Stimulated activated CD4-positive, alpha-beta T cell treated with anti-CD3 and anti-CD28 coated beads, Interleukin-4, amount 100 ng/mL, for 4 hours (primary cell): ENCODE measurements around the gene MAPK8.
A peak's percentile ranks its signal among the peaks of the same experiment; 100 is the strongest.

Experiments
- DNase-seq, 2 experiments: peaks; one replicate each; pipeline ENCODE4 v3.0.0-alpha.2; 2020

Gene MAPK8

DNA sequence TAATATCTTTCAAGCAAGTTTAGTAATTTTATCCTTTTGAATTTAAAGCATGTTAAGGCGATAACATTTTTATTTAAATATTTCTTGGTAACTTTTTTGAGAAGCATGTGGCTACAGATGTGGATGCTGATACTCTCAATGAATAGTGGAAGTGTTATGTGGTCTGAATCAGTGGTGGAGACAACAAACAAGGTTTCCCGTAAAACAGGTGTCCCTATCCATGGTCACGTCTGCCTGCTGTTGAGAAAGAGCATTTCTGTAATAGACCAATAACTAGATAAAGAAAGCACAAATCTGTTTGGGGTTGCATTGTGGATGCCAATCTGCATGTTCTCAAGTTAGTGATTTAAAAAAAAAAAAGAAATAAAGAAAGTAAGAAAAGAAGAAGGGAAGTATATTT, 13.9 kb upstream of the MAPK8 start:
- no peak for DNase-seq

DNA sequence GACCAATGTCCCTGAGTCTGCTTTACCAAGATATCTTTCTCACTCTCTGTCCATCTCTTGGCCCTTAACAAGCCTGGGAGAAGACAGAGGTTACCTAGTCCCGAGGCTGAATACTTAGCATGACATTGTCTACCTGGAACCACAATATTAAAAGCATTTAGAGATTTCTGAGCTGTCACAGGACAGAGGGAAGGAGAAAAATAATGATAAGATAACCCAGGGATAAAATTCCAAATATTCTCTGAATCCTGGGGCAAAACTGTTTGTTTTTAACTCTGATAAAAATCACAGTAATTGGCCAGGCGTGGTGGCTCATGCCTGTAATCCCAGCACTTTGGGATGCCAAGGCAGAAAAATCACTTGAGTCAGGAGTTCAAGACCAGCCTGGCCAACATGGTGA, 12.0 kb upstream of the MAPK8 start:
- DNase-seq = no peak

DNA sequence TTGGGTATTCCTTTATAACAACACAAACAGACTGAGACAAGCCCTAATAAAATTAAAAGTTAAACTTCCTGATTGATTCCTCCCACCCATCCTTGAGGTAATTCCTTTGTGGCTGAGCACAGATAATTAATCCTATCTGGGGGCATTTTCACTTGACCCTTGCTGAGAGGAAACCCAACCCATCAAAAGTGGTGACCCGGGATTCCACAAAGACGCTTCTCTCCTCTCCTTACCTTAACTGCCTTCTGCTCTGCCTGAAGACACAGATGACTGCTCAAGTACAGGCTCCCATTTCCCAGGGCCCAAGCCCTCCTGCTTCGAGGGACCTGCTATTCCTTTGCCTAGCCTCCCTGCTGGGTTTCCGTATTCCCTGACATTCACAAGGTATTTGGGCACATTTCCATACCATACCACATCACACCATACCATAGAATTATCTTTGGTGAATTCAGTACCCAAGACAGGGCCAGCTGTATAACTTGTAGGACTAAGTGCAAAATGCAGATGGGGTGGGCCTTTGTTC, 9.8 kb upstream of the MAPK8 start:
- no peak for DNase-seq

DNA sequence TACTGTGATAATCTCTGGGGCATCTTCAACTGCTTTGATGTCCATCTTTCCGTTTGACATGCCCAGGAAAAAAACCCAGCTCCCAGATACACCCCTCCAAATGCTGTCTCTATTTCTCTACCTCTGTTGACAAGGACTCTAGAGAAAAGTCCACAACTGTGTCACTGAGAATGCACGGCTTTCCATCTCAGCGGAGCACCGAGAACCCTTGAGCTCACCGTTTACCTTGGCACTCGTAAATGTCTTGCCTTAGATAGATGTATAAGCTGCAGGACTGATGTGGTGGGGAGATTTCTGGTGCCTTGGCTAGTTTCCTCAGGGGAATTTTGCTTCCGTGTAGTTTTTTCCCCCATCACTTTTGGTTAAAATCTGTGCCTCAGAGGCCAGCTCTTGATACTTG, 7.4 kb upstream of the MAPK8 start:
- DNase-seq = no peak

DNA sequence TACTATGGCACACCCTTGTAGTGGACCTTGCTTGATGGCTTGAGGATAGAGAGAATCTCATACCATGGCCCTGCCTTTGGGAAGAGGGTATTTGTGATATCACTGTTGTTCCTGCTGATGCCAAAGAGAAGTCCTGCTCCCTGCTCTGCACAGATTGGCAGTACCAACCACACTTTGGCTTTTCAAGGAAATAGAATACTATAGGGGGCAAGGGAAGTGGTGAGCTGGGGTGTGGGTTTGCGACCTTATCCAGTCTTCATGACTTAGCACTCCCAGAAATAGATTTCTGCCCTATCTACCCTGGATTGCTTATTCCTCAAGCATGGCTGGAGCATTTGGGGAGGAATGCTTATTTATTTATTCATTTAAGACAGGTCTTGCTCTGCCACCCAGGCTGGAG, 6.8 kb upstream of the MAPK8 start:
- DNase-seq = no peak

DNA sequence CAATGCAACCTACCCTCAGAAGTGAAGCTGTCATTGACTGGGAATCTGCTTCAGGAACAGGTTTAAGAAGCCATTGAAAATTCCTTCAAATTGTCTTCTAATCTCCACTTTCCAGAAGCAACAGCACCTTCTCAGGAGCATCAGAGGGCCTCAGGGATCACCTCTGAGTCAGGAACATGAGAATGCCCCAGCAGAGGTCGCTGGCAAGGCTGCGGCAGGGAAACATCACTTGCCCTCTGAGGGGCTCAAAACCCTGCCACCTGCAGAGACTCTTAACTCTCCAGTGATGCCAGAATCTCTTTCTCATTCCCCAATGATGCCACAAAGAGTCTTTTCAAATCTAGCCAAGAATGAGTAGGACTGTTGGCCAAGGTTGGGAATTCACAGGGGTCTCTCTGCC, 5.9 kb upstream of the MAPK8 start:
- no peak for DNase-seq

DNA sequence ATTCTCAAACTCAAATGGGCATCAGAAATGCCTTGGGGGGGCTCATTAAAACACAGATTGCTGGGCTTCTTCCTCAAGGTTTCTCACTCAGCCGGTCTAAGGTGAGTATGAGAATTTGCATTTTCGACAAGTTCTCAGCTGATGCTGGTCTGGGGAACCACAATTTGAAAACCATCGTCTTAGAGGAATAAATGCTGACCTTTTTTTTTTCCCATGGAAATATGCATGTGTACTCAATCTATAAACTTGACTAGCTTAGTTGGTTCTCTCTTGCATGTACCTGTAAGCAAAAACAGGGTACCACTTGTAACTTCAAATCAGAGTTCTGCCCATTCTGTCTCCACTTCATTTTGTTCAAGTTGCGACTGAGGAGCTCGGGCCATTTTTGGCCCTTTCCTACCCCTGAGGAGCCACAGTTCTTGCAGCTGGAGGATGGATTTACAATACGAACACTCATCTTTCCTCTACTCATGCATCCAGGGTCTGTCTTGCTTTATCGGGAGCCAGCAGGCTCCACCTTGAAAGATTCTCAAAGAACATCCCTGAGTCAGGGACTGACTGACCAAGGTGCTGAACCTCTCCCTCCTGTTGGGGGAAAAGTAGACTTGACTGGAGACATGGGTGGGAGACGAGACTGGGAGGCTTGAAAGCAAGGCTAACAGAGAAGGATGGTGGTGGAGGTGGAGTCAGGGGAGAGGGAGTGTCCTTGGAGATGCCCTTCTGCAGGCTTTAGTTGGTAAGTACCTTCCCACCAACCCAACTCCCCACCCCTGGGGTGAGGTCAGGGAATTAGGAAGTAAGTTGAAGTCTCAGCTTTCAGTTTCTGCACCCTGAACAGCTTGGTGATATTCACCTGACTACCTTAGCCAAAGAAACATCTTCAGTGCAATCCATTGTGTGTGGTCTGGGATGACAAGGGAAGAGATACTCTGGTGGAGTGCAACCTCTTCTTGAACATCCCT, 3.7 kb upstream of the MAPK8 start:
- no peak for DNase-seq

DNA sequence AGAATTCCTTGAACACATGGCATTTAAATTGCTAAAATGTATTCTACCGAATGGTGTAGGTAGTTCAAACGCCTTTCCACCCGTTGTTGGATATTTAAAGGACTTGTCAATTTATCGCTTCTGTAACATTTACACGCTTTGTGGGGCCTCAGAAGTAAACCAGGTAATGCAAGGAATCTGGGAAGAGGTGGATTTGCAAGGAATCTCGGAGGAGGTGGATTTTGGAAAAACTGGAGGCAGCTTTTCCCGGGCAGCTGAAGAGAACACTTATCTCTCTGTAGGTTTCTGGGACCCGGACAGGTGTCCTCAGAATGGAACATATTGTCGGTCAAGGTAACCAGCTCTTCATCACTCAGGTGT, 592 bp upstream of the MAPK8 start:
- no peak for DNase-seq

DNA sequence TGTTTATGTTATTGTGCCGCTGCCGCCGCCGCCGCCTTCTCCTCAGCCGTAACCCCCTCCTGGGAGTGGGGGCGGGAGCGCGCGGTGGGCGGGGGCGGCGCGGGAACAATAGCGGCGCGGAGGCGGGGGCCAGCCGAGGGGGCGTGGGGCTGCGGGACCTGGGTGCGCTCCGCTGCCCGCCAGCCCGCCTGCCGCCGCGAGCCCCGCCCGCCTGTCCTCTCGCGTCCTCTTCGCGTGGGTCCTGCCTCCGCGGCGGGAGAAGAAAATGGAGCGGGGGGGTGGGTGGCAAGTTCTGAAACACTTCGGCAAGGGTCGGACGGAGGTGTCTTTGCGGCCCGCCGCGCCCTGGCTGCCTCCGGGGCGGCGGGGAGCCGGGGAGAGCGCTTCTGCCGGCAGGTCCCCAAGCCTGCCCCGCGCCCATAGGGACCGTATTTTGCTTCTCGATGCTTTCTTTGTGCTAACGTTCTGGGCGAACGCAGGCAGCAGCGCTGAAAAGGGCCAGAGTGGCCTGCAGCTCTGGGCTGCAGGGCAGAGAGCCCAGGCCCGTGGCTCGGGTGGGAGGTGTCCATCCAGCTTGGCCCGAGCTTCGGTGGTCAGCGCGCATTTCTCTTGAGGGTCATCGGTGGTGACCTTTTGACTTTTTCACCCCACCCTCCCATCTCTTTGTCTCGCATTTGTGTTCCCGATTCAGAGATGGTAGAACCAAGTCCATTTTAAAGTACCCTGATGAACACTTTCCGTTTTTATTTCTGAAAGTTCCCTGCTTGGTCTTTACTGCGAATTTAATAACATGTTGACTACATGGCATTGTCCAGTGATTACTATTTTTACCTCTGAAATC, 613 bp downstream of the MAPK8 start:
- DNase-seq = peak; percentile 59 to 71

DNA sequence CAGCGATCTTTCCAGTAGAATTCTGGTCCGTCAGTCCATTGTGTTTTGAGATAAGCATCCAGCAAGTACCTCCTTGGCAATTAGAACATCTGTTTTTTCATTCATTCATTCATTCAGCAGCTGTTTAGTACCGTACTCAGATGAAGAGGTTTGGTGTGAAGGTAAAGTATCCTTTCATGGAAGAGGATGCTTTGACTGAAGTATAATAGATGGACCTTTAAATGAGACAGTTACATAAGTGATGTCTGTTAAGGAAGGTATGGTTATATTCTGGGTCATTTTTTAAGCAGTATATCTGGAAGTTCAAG, 1.2 kb downstream of the MAPK8 start:
- DNase-seq = no peak

DNA sequence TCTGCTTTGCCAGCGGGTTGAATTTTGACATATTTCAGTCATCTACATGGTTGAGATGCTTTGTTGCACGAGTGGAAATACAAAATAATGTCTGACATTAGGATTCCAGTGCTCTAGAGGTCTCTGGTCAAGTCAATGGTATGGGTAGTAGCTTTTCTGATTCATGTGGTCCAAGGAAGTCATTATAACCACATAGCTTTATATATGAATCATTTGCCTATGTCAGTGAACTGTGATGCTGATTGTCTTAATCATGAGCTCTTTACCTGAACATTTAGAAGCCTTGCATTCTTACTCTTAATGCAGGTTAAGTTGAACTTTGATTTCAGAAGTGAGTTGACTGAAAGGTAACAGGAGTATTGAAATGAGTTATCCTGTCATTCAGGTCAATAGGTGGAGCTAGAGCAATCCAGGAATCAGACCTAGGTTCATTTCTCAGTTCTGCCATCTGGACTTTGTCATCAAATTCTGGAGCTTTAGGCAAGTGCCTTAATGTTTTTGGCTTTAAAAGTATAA, 3.3 kb downstream of the MAPK8 start:
- no peak for DNase-seq

DNA sequence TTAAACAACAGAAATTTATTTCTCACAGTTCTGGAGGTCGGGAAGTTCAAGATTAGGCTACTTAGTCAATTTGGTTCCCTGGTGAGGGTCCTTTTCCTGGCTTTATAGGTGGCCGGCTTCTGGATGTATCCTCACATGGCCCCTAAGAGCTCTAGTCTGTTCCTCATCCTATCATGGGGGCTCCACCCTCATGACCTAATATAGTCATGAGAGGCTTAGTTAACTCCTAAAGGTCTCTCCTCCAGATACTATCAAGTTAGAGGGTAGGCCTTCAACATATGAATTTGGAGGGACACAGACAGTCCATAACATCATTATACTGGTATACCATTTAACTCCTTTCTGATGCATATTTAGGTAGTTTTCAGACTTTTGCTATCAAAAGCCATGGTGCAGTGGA, 7.6 kb downstream of the MAPK8 start:
- no peak for DNase-seq

DNA sequence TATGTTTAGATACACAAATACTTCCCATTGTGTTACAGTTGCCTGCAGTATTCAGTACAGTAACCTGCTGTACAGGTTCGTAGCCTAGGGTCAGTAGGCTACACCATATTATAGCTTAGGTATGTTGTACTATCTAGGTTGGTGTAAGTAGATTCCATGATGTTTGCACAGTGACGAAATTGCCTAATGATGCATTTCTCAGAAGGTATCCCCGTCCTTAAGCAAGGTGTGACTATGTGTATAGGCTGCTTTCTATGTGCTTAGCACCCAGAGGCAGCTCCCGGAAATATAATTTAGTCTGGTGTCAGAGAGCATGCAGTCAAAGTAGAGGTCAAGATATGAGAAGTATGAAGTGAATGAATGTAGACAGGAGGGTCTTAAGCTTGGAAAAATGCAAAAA, 9.8 kb downstream of the MAPK8 start:
- DNase-seq = no peak

DNA sequence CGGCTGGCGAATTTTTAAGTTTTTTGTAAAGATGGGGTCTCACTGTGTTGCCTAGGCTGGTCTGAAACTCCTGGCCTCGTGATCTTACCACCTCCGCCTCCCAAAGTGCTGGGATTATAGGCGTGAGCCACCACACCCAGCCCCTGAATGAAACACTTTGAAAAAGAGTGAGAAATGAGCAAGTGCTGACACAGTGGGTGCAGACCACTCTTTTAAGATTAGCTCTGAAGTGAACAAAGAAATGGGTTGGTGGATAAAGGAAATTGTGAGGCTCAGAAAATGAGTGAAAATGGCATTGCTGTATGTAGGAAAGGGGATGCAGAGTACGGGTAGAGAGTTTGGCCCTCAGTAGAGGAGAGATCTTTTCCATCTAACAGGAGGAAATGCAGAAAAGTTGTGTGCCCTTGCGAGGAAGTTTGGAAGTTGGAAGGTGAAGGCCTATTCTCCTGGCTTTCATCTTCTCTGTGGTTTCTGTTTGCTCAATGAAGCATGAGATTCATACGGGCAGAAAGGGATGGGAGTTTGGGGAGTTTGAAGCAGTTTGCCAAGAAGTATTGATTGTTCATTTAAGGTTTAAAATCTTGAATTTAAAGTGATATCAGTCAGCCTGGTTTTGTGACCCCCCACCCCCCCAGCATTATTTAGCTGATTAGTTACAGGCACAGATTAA, 11.0 kb downstream of the MAPK8 start:
- no peak for DNase-seq

DNA sequence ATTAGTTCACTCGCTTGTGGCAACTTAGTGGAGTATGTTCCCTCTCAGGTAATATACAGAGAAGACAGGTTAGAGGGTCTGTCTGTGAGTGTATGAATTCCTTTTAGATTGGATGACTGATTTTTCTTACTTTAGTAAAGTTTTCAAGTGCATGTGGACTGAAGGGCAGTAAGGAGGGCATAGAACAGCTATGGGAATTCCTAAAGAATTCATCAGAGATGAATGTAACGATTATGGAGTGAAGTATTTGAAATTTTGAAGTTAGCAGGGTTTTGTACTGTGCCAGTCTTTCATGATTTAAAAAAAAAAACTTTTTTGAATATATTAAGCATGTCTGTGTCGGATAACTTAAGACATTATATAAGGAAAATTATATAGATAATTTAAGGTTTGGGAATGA, 15.5 kb downstream of the MAPK8 start:
- no peak for DNase-seq

DNA sequence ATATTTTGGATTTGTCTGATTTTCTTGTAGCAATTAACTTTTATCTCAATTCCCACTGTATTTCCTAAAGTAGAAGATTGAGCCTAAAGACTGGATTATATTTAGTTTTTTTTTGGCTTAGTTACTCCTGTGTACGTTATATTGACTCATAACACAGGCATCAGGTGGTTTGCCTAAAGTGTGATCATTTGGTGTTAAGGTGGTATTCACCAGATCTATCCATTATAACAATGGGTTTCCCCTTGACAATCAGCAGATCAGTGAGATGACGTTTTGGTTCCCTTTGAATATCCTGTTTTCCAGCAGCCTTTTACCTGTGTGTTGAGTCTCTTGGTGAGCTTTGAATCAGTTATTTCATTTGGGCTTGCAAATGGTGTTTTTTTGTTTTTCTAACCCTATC, 18.1 kb downstream of the MAPK8 start:
- no peak for DNase-seq

DNA sequence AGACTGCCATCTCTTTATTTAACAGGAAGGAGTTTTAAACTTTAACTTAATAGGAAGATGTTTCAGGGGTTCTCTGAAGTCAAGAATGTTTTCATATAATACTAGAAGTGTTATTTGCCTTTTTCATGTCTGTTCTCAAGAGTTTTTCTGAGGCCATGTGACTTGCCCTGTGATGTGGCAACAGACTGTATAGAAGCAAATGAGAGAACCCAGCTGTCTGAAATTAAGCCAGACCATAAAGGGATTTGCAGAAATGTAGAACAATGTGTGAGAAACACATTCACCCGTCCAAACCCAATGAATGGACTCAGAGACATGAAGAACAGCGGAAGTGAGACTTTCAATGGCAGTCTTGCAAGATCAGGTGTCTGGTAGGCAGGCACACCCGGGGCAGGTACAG, 23.8 kb downstream of the MAPK8 start:
- DNase-seq = no peak

DNA sequence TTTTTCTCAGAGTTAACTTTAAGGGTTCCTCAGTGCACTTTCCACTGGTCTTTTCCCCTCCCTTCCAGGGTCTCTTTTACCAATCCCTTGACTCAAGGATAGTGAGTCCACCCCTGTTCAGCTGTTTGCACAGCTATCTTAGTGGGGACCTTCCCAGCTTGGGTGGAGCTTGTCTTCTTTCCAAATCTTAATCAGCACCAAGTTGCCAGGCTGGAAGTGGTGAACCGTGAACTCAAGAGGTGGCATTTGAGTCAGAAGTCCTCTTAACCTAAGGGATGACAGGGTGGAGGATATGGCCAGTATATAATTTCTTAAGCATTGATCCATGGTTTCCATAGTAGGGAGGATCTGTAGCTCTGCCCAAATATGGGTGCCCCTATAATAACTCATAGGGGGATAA, 25.0 kb downstream of the MAPK8 start:
- DNase-seq = no peak

DNA sequence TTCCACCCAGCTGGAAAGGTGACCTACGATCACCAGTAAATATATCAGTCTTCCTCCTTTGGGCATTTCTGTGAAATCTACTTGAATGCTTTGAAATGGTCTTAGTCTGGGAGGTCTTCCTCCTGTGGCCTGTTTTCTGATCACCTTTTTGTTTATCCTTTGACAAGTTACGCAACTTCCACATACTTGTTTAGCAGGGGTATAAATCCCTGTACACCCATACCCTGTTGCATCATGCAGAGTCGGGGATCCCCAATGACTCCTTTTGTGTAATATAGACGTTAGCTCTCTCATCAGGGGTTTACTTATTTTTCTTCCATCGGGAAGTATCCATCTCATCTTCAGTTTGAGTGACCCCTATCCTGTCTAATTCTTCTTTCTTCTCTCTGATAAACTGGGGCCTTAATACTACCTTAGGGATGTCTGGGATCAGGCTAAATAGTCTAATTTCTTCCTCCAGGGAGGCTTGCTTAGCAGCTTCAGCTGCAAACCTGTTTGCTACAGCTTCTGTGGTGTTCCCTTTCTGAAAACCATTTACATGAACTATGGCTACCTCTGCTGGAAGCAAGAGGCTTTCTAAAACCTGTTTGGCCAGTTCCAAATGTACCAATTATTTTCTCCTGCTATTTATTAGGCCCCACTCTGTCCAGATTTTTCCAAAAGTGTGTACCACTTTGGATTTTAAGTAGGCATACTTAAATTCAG, 25.8 kb downstream of the MAPK8 start:
- DNase-seq = no peak

DNA sequence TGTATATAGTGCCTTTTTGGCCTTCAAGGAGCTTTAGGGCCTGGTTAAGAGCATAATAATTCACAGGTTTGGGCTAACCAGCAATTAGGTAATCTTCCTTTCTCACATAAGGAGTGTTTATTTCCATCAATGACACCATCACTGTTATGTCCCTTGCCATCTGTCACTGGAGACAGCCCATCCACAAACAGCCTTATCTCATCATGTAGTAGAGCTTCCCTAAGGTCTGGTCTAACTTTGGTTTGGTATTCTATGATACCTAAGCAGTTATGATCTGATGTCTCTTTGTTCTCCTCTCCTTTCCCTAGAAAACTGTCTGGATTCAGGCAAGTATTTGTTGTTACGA, 26.4 kb downstream of the MAPK8 start:
- DNase-seq = no peak

DNA sequence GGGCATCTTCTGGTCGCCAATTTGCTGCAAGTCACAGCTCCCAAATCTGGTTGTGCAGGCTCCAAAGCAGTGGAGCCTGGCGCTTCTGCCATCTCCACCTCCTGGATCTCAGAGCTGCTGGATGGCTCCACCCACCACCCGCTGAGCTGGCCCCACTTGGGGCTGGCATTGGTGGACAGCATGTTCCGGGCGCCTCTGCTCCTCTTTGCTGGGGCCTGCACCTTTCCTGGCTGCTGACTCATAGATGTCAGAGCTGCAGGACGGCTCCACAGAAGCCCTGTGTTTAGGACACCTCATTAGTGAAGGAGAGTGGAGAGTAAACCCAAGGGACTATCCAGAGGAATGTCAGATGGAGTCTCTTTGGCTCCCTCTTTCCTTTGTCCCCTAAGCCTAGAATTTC, 27.4 kb downstream of the MAPK8 start:
- no peak for DNase-seq

DNA sequence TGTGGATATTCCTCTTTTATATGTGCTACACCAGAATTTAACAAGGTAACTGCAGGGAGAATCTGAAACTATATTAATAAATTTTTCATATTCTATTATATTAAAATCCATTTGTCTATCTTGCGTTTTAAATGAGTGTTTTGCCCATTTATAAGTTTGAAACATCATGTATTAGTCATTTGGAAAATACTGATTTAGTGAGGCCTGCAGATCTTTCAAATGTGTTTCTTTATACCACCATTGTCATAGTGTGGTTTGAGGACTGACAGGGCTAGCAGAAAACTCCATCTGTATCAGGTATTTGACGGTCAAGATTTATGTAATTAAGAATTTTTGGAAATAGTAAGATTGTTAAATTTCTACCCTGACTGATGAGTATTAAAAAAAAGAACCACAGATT, 29.3 kb downstream of the MAPK8 start:
- no peak for DNase-seq
